ENCODE measurements around the gene CPLX3.

Gene CPLX3

DNA sequence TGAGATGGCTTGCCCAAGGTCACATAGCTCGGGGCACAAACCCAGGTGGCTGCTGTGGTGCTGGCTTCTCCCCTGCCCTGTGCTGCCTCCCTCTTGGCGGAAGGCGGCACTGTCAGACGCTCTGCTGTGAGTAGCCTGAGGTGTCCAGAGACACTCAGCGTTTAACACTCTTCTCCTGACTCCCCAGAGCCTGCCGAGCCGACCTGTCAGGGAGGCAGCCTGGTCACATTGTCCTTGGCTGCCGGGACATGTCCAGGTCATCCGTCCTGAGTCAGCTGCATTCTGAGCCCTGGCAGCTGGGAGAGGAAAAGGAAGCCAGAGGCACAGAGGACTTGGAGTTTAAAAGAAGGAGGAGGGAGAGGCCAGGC, 9.1 kb upstream of the CPLX3 start:
- H3K4me2 ChIP-seq (ENCODE audit: insufficient read depth, low read length) = no peak overlapping the region
- H3K36me3 ChIP-seq (ENCODE audit: insufficient read depth, low read length) = no peaks in the 10 kb centered on the region
- H3K27ac ChIP-seq (ENCODE audit: low read length) = no peak overlapping the region
- no peaks in the 10 kb centered on the region for H4K20me1 ChIP-seq (ENCODE audit: insufficient read depth, low read length)
- no peaks in the 10 kb centered on the region for H3K9me3 ChIP-seq (ENCODE audit: insufficient read depth, low read length, severe bottlenecking)
- H3K9ac ChIP-seq (ENCODE audit: low read depth, low read length) = no peak overlapping the region
- no peak overlapping the region for H3K4me3 ChIP-seq (ENCODE audit: low read depth in 1 of 2, low read length in 2 of 2)
- TF ChIP-seq EZH2 (IDR thresholded peaks at IDR 0.05; ENCODE audit: borderline replicate concordance, low read depth, low read length, severe bottlenecking) = no peak
- TF ChIP-seq, protein P1, sequence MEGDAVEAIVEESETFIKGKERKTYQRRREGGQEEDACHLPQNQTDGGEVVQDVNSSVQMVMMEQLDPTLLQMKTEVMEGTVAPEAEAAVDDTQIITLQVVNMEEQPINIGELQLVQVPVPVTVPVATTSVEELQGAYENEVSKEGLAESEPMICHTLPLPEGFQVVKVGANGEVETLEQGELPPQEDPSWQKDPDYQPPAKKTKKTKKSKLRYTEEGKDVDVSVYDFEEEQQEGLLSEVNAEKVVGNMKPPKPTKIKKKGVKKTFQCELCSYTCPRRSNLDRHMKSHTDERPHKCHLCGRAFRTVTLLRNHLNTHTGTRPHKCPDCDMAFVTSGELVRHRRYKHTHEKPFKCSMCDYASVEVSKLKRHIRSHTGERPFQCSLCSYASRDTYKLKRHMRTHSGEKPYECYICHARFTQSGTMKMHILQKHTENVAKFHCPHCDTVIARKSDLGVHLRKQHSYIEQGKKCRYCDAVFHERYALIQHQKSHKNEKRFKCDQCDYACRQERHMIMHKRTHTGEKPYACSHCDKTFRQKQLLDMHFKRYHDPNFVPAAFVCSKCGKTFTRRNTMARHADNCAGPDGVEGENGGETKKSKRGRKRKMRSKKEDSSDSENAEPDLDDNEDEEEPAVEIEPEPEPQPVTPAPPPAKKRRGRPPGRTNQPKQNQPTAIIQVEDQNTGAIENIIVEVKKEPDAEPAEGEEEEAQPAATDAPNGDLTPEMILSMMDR (IDR thresholded peaks at IDR 0.05; ENCODE audit: borderline replicate concordance, extremely low read depth, low read length, poor library complexity, severe bottlenecking) = no peak
- ATAC-seq (ENCODE audit: insufficient read depth, low read depth) (no peak), DNase-seq (no peak)
- H2AFZ ChIP-seq (ENCODE audit: low read depth, low read length) = no peak overlapping the region
- no peaks in the 10 kb centered on the region for H3K4me1 ChIP-seq (ENCODE audit: insufficient read depth, low read length)
- no peaks in the 10 kb centered on the region for H3K79me2 ChIP-seq (ENCODE audit: insufficient read depth, low read length)
- peaks cover 8% of the 10 kb centered on the region for H3K27me3 ChIP-seq (ENCODE audit: insufficient read depth, low read length, poor library complexity)

DNA sequence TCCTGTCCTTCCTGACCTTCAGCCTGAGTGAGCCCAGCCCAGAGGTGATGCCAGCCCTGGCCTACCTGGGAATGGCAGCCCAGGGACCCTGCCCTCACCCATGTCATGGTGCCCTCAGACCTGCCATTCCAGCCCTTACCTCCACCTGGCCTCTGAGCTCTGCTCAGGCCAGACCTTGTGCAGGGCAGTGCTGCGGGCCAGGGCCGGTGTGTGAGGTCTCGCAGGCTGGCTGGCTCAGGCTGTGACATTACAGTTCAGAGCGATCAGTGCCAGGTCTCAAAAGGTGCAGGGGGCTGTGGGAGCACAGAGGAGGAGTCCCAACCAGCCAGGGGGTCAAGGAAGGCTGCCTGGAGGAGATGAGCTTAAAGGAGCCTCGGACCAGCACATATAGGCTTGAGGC, 6.4 kb upstream of the CPLX3 start:
- Histone ChIP-seq H3K4me2 (ENCODE audit: insufficient read depth, low read length) (no peak overlapping the region), H3K9ac (ENCODE audit: low read depth, low read length) (no peak overlapping the region), H3K36me3 (ENCODE audit: insufficient read depth, low read length) (no peaks in the 10 kb centered on the region), H3K4me1 (ENCODE audit: insufficient read depth, low read length) (no peaks in the 10 kb centered on the region), H3K4me3 (ENCODE audit: low read depth in 1 of 2, low read length in 2 of 2) (no peak overlapping the region), H3K27me3 (ENCODE audit: insufficient read depth, low read length, poor library complexity) (peaks cover 8% of the 10 kb centered on the region), H3K27ac (ENCODE audit: low read length) (no peak overlapping the region), H3K79me2 (ENCODE audit: insufficient read depth, low read length) (no peaks in the 10 kb centered on the region), H3K9me3 (ENCODE audit: insufficient read depth, low read length, severe bottlenecking) (no peaks in the 10 kb centered on the region), H4K20me1 (ENCODE audit: insufficient read depth, low read length) (no peaks in the 10 kb centered on the region; the same call in 1 of the 2 replicates), H2AFZ (ENCODE audit: low read depth, low read length) (no peak overlapping the region)
- DNase-seq = no peak
- no peak for ATAC-seq (ENCODE audit: insufficient read depth, low read depth)
- TF ChIP-seq EZH2 (IDR thresholded peaks at IDR 0.05; ENCODE audit: borderline replicate concordance, low read depth, low read length, severe bottlenecking) = no peak
- TF ChIP-seq, protein P1 (IDR thresholded peaks at IDR 0.05; ENCODE audit: borderline replicate concordance, extremely low read depth, low read length, poor library complexity, severe bottlenecking) = no peak

DNA sequence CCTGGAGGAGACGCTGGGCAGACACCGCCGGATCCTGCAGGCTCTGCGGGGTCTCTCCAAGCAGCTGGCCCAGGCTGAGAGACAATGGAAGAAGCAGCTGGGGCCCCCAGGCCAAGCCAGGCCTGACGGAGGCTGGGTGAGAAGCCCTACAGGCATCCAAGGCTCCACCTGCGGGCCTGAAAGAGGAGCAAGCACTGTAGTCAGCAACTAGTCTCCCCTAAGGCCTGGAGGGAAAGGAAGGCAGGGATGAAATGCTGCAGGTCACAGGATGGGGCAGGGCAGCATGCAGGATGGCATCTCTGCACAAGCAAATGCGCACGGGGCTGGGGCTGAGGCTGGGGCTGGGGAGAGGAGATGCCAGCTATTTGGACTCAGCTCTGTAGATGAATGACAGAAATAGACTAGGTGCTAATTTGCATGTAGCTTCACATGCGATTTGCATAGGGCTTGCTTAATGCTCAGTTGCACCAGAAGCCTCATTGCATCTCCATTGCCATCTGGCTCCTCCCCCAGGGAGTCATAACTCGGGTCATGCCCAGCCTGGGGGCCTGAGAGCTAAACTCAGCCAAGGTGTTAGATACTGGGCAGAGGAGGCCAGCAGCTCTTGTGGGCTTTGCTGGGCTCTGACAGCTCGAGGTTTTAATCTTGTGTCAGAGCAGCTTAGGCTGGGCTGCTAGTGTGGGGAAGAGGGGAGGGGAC, 5.2 kb upstream of the CPLX3 start:
- no peak overlapping the region for H3K27ac ChIP-seq (ENCODE audit: low read length)
- ATAC-seq (ENCODE audit: insufficient read depth, low read depth) = no peak
- DNase-seq = no peak
- peaks cover 2% of the 10 kb centered on the region; the same call in 1 of the 2 replicates for H3K4me1 ChIP-seq (ENCODE audit: insufficient read depth, low read length)
- no peak overlapping the region for H3K4me2 ChIP-seq (ENCODE audit: insufficient read depth, low read length)
- H3K9me3 ChIP-seq (ENCODE audit: insufficient read depth, low read length, severe bottlenecking) = no peaks in the 10 kb centered on the region
- H2AFZ ChIP-seq (ENCODE audit: low read depth, low read length) = no peak overlapping the region
- no peak overlapping the region for H3K4me3 ChIP-seq (ENCODE audit: low read depth in 1 of 2, low read length in 2 of 2)
- no peak overlapping the region for H3K9ac ChIP-seq (ENCODE audit: low read depth, low read length)
- TF ChIP-seq EZH2 (IDR thresholded peaks at IDR 0.05; ENCODE audit: borderline replicate concordance, low read depth, low read length, severe bottlenecking) = no peak
- TF ChIP-seq, protein P1 (IDR thresholded peaks at IDR 0.05; ENCODE audit: borderline replicate concordance, extremely low read depth, low read length, poor library complexity, severe bottlenecking) = no peak
- H4K20me1 ChIP-seq (ENCODE audit: insufficient read depth, low read length) = peaks cover 5% of the 10 kb centered on the region
- no peaks in the 10 kb centered on the region for H3K36me3 ChIP-seq (ENCODE audit: insufficient read depth, low read length)
- H3K79me2 ChIP-seq (ENCODE audit: insufficient read depth, low read length) = no peaks in the 10 kb centered on the region
- peaks cover 8% of the 10 kb centered on the region for H3K27me3 ChIP-seq (ENCODE audit: insufficient read depth, low read length, poor library complexity)

All from DND-41 (cell line).